NCI-H748 treated with DMSO at 0.1 percent for 48 hours (cell line): ENCODE data around the gene LRRTM4.

Source experiments
- DNase-seq: peaks from one replicate; lab custom pipeline; 2025; lab: John Stamatoyannopoulos, UW

LRRTM4 gene

GRCh38 chr2:76985387-76986136, 536.6 kb downstream of the LRRTM4 start:
- DNase-seq = no peak

GRCh38 chr2:76984359-76984758, 537.8 kb downstream of the LRRTM4 start:
- DNase-seq = no peak

- DNase-seq = no peak
These were observed 541.9 kb downstream of the LRRTM4 start for GRCh38 chr2:76980067-76980787.

- no peak for DNase-seq
These were observed 544.1 kb downstream of the LRRTM4 start for GRCh38 chr2:76977846-76978727.

GRCh38 chr2:76975752-76976151, 546.4 kb downstream of the LRRTM4 start:
- no peak for DNase-seq

GRCh38 chr2:76973610-76974009, 548.6 kb downstream of the LRRTM4 start:
- no peak for DNase-seq

- DNase-seq = no peak
These were observed 556.4 kb downstream of the LRRTM4 start for GRCh38 chr2:76965772-76966171.

GRCh38 chr2:76958749-76959148, 563.4 kb downstream of the LRRTM4 start:
- DNase-seq = no peak

- peak; percentile 59 for DNase-seq
These were observed 568.3 kb downstream of the LRRTM4 start for GRCh38 chr2:76953733-76954347.

GRCh38 chr2:76946631-76947145, 575.5 kb downstream of the LRRTM4 start:
- no peak for DNase-seq

- DNase-seq = no peak
These were observed 581.6 kb downstream of the LRRTM4 start for GRCh38 chr2:76940559-76940958.

GRCh38 chr2:76938153-76938552, 584.0 kb downstream of the LRRTM4 start:
- no peak for DNase-seq

GRCh38 chr2:76932550-76932949, 589.6 kb downstream of the LRRTM4 start:
- no peak for DNase-seq

GRCh38 chr2:76930056-76930744, 592.0 kb downstream of the LRRTM4 start:
- no peak for DNase-seq

GRCh38 chr2:76928026-76928425, 594.1 kb downstream of the LRRTM4 start:
- DNase-seq = no peak

GRCh38 chr2:76921006-76921405, 601.2 kb downstream of the LRRTM4 start:
- DNase-seq = no peak

- DNase-seq = no peak
These were observed 626.7 kb downstream of the LRRTM4 start for GRCh38 chr2:76895469-76895868.

- no peak for DNase-seq
These were observed 651.6 kb downstream of the LRRTM4 start for GRCh38 chr2:76870581-76870980.

- peak; percentile 6 for DNase-seq
These were observed 652.2 kb downstream of the LRRTM4 start for GRCh38 chr2:76870011-76870410.

GRCh38 chr2:76867854-76868253, 654.3 kb downstream of the LRRTM4 start:
- DNase-seq = no peak

GRCh38 chr2:76866464-76866863, 655.7 kb downstream of the LRRTM4 start:
- DNase-seq = no peak
